Vagina (tissue), 2 donors: ENCODE data around the gene BMF.

Source experiments
- CTCF ChIP-seq, 3 experiments: fragments of 450-650 bp in 2 of 3; fragments of 200-600 bp in 1 of 3; sonication (generic) in 1 of 3; IDR thresholded peaks; one replicate each; pipeline ENCODE4 v1.5.1; 2017 to 2019; ENCODE audit warnings: antibody characterized with exemption in 3 of 3, mild to moderate bottlenecking in 2 of 3, moderate library complexity in 2 of 3
- POLR2AphosphoS5 ChIP-seq, 2 donors: sonication (generic); formaldehyde crosslinking; IDR thresholded peaks; one replicate each; pipeline ENCODE4 v1.9.0; 2017; ENCODE audit warnings: antibody characterized with exemption in 2 of 2, mild to moderate bottlenecking in 2 of 2, low read depth in 1 of 2; ENCODE audit not compliant: insufficient read depth in 1 of 2

GRCh38 chr15:40100123-40100946 is 8.3 kb downstream of the BMF start:
- TF ChIP-seq CTCF (IDR thresholded peaks at IDR 0.05): no peak
- TF ChIP-seq POLR2AphosphoS5 (IDR thresholded peaks at IDR 0.05; ENCODE audit: insufficient read depth in 1 of 2, low read depth in 1 of 2): no peak
